SK-N-SH treated with all-trans-retinoic acid at 6 μM for 48 hours (cell line): Measurements from ENCODE around the gene TOMM40.

Source experiments
- ATAC-seq: fragments of 200-7000 bp; cut with Tn5 transposase; 3 replicates; pipeline ENCODE4 v1.9.1; 2020; ENCODE audit warnings: mild to moderate bottlenecking, moderate library complexity
- ARNTL ChIP-seq: fragments of 450-650 bp; formaldehyde crosslinking; IDR thresholded peaks from 2 replicates; pipeline ENCODE4 v1.5.0; 2020; ENCODE audit warnings: low read depth, mild to moderate bottlenecking, moderate library complexity, borderline replicate concordance
- BACH2 ChIP-seq: fragments of 250-450 bp; sonication (Bioruptor Pico); IDR thresholded peaks from 2 replicates; pipeline ENCODE4 v1.9.0; 2021; ENCODE audit warnings: mild to moderate bottlenecking, borderline replicate concordance
- CSDC2 ChIP-seq: fragments of 250-450 bp; sonication (Bioruptor Pico); IDR thresholded peaks from 2 replicates; pipeline ENCODE4 v1.5.0; 2020; ENCODE audit warnings: mild to moderate bottlenecking, moderate library complexity
- ESRRG ChIP-seq: fragments of 250-450 bp; sonication (Bioruptor Pico); IDR thresholded peaks from 2 replicates; pipeline ENCODE4 v1.6.1; 2021; ENCODE audit warnings: mild to moderate bottlenecking
- GLIS3 ChIP-seq: fragments of 250-450 bp; sonication (Bioruptor Pico); IDR thresholded peaks from 2 replicates; pipeline ENCODE4 v1.5.0; 2020; ENCODE audit warnings: mild to moderate bottlenecking, moderate library complexity
- ISL1 ChIP-seq: fragments of 250-450 bp; sonication (Bioruptor Pico); IDR thresholded peaks from 2 replicates; pipeline ENCODE4 v2.1.2; 2022; ENCODE audit warnings: mild to moderate bottlenecking, moderate library complexity
- OSR1 ChIP-seq: fragments of 250-450 bp; sonication (Bioruptor Pico); IDR thresholded peaks from 2 replicates; pipeline ENCODE4 v1.8.0; 2022; ENCODE audit warnings: moderate library complexity, mild to moderate bottlenecking, inconsistent platforms
- PATZ1 ChIP-seq: fragments of 250-450 bp; sonication (Bioruptor Pico); IDR thresholded peaks from 2 replicates; pipeline ENCODE4 v1.8.0; 2020; ENCODE audit warnings: mild to moderate bottlenecking, moderate library complexity, borderline replicate concordance
- PPARA ChIP-seq: fragments of 250-450 bp; sonication (Bioruptor Pico); IDR thresholded peaks from 2 replicates; pipeline ENCODE4 v1.5.0; 2020; ENCODE audit warnings: mild to moderate bottlenecking, borderline replicate concordance
- RARB ChIP-seq: fragments of 250-450 bp; sonication (Bioruptor Pico); IDR thresholded peaks from 2 replicates; pipeline ENCODE4 v1.8.0; 2021; ENCODE audit warnings: mild to moderate bottlenecking, moderate library complexity
- SNAI2 ChIP-seq: fragments of 250-450 bp; sonication (Bioruptor Pico); IDR thresholded peaks from 2 replicates; pipeline ENCODE4 v1.5.0; 2020; ENCODE audit warnings: mild to moderate bottlenecking, moderate library complexity
- TCF4 ChIP-seq: fragments of 250-450 bp; sonication (Bioruptor Pico); IDR thresholded peaks from 2 replicates; pipeline ENCODE4 v1.8.0; 2021; ENCODE audit warnings: mild to moderate bottlenecking, moderate library complexity, borderline replicate concordance
- TOX ChIP-seq: fragments of 250-450 bp; sonication (Bioruptor Pico); IDR thresholded peaks from 2 replicates; pipeline ENCODE4 v1.8.0; 2021; ENCODE audit warnings: mild to moderate bottlenecking, moderate library complexity, borderline replicate concordance
- ZC3H10 ChIP-seq: fragments of 250-450 bp; sonication (Bioruptor Pico); IDR thresholded peaks from 2 replicates; pipeline ENCODE4 v1.5.1; 2021; ENCODE audit warnings: mild to moderate bottlenecking, moderate library complexity
- ZFP3 ChIP-seq: fragments of 250-450 bp; sonication (Bioruptor Pico); IDR thresholded peaks from 2 replicates; pipeline ENCODE4 v1.5.0; 2020; ENCODE audit warnings: mild to moderate bottlenecking, moderate library complexity
- ZFP30 ChIP-seq: fragments of 450-650 bp; formaldehyde crosslinking; IDR thresholded peaks from 2 replicates; pipeline ENCODE4 v1.5.0; 2022; ENCODE audit warnings: mild to moderate bottlenecking, moderate library complexity
- ZNF565 ChIP-seq: fragments of 450-650 bp; formaldehyde crosslinking; conservative IDR thresholded peaks from 2 replicates; pipeline ENCODE4 v1.5.0; 2020; ENCODE audit warnings: low read depth, mild to moderate bottlenecking, moderate library complexity
- ZNF70 ChIP-seq: fragments of 450-650 bp; formaldehyde crosslinking; IDR thresholded peaks from 2 replicates; pipeline ENCODE4 v1.5.0; 2020; ENCODE audit warnings: mild to moderate bottlenecking, moderate library complexity
- ZNF8 ChIP-seq: fragments of 450-650 bp; formaldehyde crosslinking; IDR thresholded peaks from 2 replicates; pipeline ENCODE4 v1.5.0; 2020; ENCODE audit warnings: mild to moderate bottlenecking, moderate library complexity
- TF ChIP-seq, protein P1 (sequence below): fragments of 250-450 bp; sonication (Bioruptor Pico); IDR thresholded peaks from 2 replicates; pipeline ENCODE4 v1.8.0; 2021; ENCODE audit warnings: low read depth, mild to moderate bottlenecking, moderate library complexity, borderline replicate concordance
- TF ChIP-seq, protein P2 (sequence below): fragments of 250-450 bp; sonication (Bioruptor Pico); IDR thresholded peaks from 2 replicates; pipeline ENCODE4 v1.5.1; 2021; ENCODE audit warnings: mild to moderate bottlenecking, moderate library complexity
- TF ChIP-seq, protein P3 (sequence below): fragments of 250-450 bp; sonication (Bioruptor Pico); IDR thresholded peaks from 2 replicates; pipeline ENCODE4 v1.5.0; 2020; ENCODE audit warnings: mild to moderate bottlenecking, moderate library complexity
- TF ChIP-seq, protein P4 (sequence below): fragments of 250-450 bp; sonication (Bioruptor Pico); IDR thresholded peaks from 2 replicates; pipeline ENCODE4 v1.5.1; 2020; ENCODE audit warnings: low read depth, mild to moderate bottlenecking, moderate library complexity

TOMM40 gene

DNA sequence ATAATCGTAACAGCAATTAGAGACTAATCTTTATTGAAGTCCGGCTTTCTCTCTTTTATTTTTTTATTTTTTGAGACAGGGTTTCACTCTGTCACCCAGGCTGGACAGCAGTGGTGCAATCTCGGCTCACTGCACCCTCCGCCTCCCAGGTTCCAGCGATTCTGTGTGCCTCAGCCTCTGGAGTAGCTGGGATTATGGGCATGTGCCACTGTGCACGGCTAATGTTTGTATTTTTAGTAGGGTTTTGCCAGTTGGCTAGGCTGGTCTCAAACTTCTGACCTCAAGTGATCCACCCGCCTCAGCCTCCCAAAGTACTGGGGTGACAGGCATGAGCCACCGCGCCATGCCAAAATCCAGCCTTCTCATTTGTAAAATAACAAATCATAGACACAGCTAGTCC, 58.5 kb downstream of the TOMM40 start:
- TF ChIP-seq OSR1 (CRISPR knock-in tag) = no peak
- TF ChIP-seq ARNTL (CRISPR knock-in tag) = no peak
- no peak for TF ChIP-seq ZFP3 (CRISPR knock-in tag)
- no peak for TF ChIP-seq GLIS3 (CRISPR knock-in tag)
- TF ChIP-seq ZFP30 (CRISPR knock-in tag) = no peak
- no peak for TF ChIP-seq SNAI2
- TF ChIP-seq ZNF565 = no peak
- no peak for TF ChIP-seq PPARA
- TF ChIP-seq RARB (CRISPR knock-in tag) = no peak
- TF ChIP-seq, protein P1, sequence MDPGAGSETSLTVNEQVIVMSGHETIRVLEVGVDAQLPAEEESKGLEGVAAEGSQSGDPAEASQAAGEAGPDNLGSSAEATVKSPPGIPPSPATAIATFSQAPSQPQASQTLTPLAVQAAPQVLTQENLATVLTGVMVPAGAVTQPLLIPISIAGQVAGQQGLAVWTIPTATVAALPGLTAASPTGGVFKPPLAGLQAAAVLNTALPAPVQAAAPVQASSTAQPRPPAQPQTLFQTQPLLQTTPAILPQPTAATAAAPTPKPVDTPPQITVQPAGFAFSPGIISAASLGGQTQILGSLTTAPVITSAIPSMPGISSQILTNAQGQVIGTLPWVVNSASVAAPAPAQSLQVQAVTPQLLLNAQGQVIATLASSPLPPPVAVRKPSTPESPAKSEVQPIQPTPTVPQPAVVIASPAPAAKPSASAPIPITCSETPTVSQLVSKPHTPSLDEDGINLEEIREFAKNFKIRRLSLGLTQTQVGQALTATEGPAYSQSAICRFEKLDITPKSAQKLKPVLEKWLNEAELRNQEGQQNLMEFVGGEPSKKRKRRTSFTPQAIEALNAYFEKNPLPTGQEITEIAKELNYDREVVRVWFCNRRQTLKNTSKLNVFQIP (CRISPR knock-in tag) = no peak
- no peak for TF ChIP-seq TOX
- TF ChIP-seq ISL1 (CRISPR knock-in tag) = no peak
- no peak for TF ChIP-seq PATZ1
- TF ChIP-seq, protein P2, sequence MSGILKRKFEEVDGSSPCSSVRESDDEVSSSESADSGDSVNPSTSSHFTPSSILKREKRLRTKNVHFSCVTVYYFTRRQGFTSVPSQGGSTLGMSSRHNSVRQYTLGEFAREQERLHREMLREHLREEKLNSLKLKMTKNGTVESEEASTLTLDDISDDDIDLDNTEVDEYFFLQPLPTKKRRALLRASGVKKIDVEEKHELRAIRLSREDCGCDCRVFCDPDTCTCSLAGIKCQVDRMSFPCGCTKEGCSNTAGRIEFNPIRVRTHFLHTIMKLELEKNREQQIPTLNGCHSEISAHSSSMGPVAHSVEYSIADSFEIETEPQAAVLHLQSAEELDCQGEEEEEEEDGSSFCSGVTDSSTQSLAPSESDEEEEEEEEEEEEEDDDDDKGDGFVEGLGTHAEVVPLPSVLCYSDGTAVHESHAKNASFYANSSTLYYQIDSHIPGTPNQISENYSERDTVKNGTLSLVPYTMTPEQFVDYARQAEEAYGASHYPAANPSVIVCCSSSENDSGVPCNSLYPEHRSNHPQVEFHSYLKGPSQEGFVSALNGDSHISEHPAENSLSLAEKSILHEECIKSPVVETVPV (CRISPR knock-in tag) = no peak
- TF ChIP-seq, protein P3, sequence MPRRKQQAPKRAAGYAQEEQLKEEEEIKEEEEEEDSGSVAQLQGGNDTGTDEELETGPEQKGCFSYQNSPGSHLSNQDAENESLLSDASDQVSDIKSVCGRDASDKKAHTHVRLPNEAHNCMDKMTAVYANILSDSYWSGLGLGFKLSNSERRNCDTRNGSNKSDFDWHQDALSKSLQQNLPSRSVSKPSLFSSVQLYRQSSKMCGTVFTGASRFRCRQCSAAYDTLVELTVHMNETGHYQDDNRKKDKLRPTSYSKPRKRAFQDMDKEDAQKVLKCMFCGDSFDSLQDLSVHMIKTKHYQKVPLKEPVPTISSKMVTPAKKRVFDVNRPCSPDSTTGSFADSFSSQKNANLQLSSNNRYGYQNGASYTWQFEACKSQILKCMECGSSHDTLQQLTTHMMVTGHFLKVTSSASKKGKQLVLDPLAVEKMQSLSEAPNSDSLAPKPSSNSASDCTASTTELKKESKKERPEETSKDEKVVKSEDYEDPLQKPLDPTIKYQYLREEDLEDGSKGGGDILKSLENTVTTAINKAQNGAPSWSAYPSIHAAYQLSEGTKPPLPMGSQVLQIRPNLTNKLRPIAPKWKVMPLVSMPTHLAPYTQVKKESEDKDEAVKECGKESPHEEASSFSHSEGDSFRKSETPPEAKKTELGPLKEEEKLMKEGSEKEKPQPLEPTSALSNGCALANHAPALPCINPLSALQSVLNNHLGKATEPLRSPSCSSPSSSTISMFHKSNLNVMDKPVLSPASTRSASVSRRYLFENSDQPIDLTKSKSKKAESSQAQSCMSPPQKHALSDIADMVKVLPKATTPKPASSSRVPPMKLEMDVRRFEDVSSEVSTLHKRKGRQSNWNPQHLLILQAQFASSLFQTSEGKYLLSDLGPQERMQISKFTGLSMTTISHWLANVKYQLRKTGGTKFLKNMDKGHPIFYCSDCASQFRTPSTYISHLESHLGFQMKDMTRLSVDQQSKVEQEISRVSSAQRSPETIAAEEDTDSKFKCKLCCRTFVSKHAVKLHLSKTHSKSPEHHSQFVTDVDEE (CRISPR knock-in tag) = no peak
- TF ChIP-seq ESRRG (CRISPR knock-in tag) = no peak
- TF ChIP-seq, protein P4, sequence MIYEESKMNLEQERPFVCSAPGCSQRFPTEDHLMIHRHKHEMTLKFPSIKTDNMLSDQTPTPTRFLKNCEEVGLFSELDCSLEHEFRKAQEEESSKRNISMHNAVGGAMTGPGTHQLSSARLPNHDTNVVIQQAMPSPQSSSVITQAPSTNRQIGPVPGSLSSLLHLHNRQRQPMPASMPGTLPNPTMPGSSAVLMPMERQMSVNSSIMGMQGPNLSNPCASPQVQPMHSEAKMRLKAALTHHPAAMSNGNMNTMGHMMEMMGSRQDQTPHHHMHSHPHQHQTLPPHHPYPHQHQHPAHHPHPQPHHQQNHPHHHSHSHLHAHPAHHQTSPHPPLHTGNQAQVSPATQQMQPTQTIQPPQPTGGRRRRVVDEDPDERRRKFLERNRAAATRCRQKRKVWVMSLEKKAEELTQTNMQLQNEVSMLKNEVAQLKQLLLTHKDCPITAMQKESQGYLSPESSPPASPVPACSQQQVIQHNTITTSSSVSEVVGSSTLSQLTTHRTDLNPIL (CRISPR knock-in tag) = no peak
- TF ChIP-seq ZNF70 (CRISPR knock-in tag) = no peak
- TF ChIP-seq BACH2 = no peak
- no peak for TF ChIP-seq CSDC2 (CRISPR knock-in tag)
- ATAC-seq = no peak

DNA sequence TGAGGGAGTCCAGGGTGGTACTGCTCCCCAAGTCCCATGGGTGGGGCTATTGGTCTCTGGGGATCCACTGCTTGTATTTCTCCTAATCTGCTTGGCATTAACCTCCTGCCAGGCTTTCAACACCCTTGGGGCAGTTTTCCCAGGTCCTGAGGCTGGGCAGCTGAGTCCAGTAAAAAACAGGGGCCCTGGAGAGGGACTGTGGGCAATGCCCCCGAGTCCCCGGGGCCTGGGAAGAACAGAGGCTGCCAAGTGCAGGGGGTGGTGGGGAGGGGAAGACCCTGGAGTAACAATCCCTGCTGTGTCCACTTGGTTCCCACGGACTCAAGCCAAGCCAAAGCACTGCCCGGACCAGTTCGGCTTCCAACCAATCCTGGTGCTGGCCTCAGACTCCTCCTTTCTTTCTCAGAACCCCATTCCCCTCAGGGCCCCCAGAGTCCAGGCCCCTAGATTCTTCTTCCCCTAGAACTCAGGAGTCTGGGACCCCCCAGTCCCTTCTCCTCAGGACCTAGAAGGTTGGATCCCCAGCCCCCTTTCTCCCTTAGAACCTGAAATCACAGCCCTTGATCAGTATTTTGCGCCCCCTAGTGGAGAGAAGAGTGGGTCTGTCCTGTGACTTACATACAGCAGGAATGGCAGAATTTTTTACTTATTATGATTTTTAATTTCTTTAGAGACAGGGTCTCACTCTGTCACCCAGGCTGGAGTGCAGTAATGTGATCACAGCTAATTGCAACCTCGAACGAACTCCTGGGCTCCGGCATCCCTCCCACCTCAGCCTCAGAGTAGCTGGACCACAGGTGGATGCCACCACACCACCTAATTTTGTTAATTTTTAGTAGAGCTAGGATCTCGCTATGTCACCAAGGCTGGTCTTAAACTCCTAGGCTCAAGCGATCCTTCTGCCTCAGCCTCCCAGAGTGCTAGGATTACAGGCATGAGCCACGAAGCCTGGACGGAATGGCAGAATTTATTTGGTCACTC, 60.4 kb downstream of the TOMM40 start:
- peak; percentile 45 for ATAC-seq
- TF ChIP-seq ESRRG (CRISPR knock-in tag) = no peak
- no peak for TF ChIP-seq ZFP3 (CRISPR knock-in tag)
- TF ChIP-seq TOX = no peak
- TF ChIP-seq RARB (CRISPR knock-in tag) = no peak
- TF ChIP-seq, protein P2 (CRISPR knock-in tag) = no peak
- no peak for TF ChIP-seq TCF4 (CRISPR knock-in tag)
- TF ChIP-seq ZNF8 (CRISPR knock-in tag) = no peak
- no peak for TF ChIP-seq GLIS3 (CRISPR knock-in tag)
- TF ChIP-seq ZFP30 (CRISPR knock-in tag) = no peak
- no peak for TF ChIP-seq BACH2
- no peak for TF ChIP-seq SNAI2
- TF ChIP-seq, protein P3 (CRISPR knock-in tag) = no peak
- TF ChIP-seq PATZ1 = no peak
- TF ChIP-seq ZC3H10 (CRISPR knock-in tag) = no peak
